ENCODE data around the gene LIN28A.

- TF ChIP-seq ARNT (IDR thresholded peaks at IDR 0.05): no peak
- TF ChIP-seq ELF4 (IDR thresholded peaks at IDR 0.05): no peak
- no peak for TF ChIP-seq TARDBP (IDR thresholded peaks at IDR 0.05)
- TF ChIP-seq FOXK2 (IDR thresholded peaks at IDR 0.05): no peak
- no peak for TF ChIP-seq NFRKB (IDR thresholded peaks at IDR 0.05)
- TF ChIP-seq FOXM1 (IDR thresholded peaks at IDR 0.05; ENCODE audit: borderline replicate concordance): no peak
- no peak for TF ChIP-seq SP1 (IDR thresholded peaks at IDR 0.05)
- TF ChIP-seq ZNF384 (IDR thresholded peaks at IDR 0.05): no peak
- peak; percentile 20; the same call in 1 of the 2 replicates for TF ChIP-seq PKNOX1 (IDR thresholded peaks at IDR 0.05)
- TF ChIP-seq FOXA1 (IDR thresholded peaks at IDR 0.05): no peak
Measured at GRCh38 chr1:26387447-26387846, 23.2 kb upstream of the LIN28A start.
